Activated effector memory CD4-positive, alpha-beta T cell treated with Interleukin-2 at 50 U/mL for 16 hours (primary cell): ENCODE measurements around the gene RXRA.

Experiments
- DNase-seq: peaks from one replicate; pipeline ENCODE4 v3.0.0-alpha.2; 2020

RXRA gene

GRCh38 chr9:134477342-134477925 is 151.2 kb downstream of the RXRA start:
- no peak for DNase-seq

- no peak for DNase-seq
Observed at GRCh38 chr9:134477927-134478326, 151.7 kb downstream of the RXRA start.

GRCh38 chr9:134481762-134482161 is 155.5 kb downstream of the RXRA start:
- DNase-seq, result no peak

- DNase-seq, result no peak
Observed at GRCh38 chr9:134482226-134482625, 156.0 kb downstream of the RXRA start.

- no peak for DNase-seq
Observed at GRCh38 chr9:134483361-134484184, 157.3 kb downstream of the RXRA start.

DNA sequence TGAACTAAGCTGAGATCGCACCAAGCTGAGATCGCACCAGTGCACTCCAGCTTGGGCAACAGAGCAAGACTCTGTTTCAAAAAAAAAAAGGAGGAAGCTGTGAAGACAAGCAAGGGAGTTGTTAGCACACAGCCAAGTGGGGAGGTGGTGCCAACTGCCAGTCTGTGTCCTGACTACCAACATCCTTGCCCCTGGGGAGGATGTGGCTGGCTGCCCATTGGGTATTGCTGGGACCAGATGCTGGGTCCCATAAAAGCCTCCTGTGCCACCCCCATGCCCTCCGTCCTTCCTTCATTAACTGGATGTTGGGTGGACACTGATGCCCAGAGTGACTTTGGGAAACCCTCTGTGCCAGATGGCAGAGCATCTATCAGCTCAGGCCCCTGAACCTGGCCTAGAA is 158.2 kb downstream of the RXRA start:
- no peak for DNase-seq

DNA sequence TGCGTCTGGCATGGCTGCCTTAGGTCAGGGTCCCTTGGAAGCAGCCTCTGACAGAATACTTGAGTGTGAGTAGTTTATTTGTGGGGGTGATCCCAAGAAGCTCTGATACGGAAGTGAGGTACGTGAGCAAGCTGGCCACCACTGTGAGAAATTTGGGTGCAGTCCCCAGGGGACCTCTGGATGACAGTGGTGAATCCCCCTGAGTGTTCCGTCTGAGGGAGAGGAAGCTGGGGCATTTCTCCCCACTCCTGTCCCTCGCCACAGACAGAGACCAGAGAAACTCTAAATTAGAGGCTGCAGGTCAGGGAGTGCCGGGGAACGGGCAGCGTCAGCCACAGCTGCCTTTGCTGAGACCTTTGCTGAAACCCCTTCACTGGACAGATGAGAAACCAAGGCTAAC is 159.4 kb downstream of the RXRA start:
- no peak for DNase-seq

DNA sequence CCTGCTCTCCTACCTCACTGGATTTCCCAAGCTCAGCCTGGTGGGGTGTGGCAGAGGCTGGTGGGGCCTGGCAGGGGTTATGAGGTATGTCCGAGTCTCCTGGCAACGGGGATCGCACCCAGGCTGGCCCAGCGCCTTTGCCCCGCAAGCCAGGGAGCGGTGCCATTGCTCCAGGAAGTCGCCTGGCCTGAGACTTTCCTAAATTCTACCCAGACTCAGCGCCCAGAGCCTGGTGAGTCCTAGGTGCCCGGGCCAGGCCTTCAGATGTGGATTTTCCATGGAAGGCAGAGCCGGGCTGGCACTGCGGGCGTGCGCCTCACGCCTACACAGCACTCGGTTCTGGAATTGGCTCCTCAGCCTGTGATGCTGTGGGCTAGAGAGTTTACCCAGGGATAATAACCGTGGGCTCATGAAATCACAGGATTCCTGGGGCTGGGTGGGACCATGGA is 159.9 kb downstream of the RXRA start:
- no peak for DNase-seq

DNA sequence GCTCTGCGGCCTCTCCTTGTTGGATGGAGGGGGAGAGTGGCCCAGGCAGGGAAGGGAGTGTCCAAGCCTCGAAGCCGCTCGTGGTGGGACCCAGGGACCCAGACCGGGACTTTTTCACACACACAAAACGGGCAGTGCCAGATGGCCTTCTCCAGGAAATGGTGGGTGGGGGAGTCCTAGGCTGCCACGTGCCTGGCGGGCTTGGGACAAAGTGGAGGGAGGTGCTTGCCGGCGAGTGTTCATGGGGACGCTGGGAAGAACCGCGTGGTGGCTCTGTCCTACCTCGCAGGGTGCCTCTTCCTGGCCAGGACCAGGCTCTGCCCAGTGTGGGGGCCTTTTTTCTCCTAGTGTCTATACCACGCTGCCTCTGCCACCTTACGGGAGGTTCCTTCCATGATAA is 160.3 kb downstream of the RXRA start:
- no peak for DNase-seq
